Stimulated activated CD8-positive, alpha-beta memory T cell treated with anti-CD3 and anti-CD28 coated beads, Interleukin-15, amount 100 ng/mL, for 48 hours (primary cell): Measurements from ENCODE around the gene EFCAB12.

Experiments used
- DNase-seq, 2 donors: peaks; one replicate each; pipeline ENCODE4 v3.0.0-alpha.2; 2020; ENCODE audit warnings: low read depth in 2 of 2

The EFCAB12 gene

GRCh38 chr3:129445471-129445870 lies 17.0 kb upstream of the EFCAB12 start:
- DNase-seq = no peak

- no peak for DNase-seq
These were observed 14.5 kb upstream of the EFCAB12 start for GRCh38 chr3:129442947-129443346.

- DNase-seq = no peak
These were observed 14.1 kb upstream of the EFCAB12 start for GRCh38 chr3:129442486-129442885.

GRCh38 chr3:129441782-129442181 lies 13.3 kb upstream of the EFCAB12 start:
- DNase-seq = no peak

GRCh38 chr3:129441215-129441614 lies 12.8 kb upstream of the EFCAB12 start:
- DNase-seq = no peak

- DNase-seq = no peak
These were observed 12.3 kb upstream of the EFCAB12 start for GRCh38 chr3:129440618-129441190.

- peak; percentile 98 to 99 for DNase-seq
These were observed 11.6 kb upstream of the EFCAB12 start, which contains the start of the genes IFT122 and MBD4 for GRCh38 chr3:129439817-129440617. Gene IFT122, plus strand, starts transcription at chr3:129440224. Its CDS starts 107 bp downstream, at chr3:129440331. Gene MBD4, minus strand, starts transcription at chr3:129439948. Its CDS starts 115 bp downstream, at chr3:129439833.

GRCh38 chr3:129439226-129439816 lies 10.9 kb upstream of the EFCAB12 start:
- peak in 1 of 2 donors; percentile 22 for DNase-seq

GRCh38 chr3:129435367-129435766 lies 6.9 kb upstream of the EFCAB12 start:
- DNase-seq = no peak

- no peak for DNase-seq
These were observed 5.7 kb upstream of the EFCAB12 start for GRCh38 chr3:129434140-129434539.

- no peak for DNase-seq
These were observed 5.1 kb upstream of the EFCAB12 start for GRCh38 chr3:129433565-129433964.

- no peak for DNase-seq
These were observed 4.2 kb upstream of the EFCAB12 start for GRCh38 chr3:129432671-129433070.

GRCh38 chr3:129432036-129432435 lies 3.6 kb upstream of the EFCAB12 start:
- DNase-seq = no peak

GRCh38 chr3:129429602-129430001 lies 1.2 kb upstream of the EFCAB12 start:
- no peak for DNase-seq

GRCh38 chr3:129429080-129429451 lies 630 bp upstream of the EFCAB12 start:
- DNase-seq = no peak

GRCh38 chr3:129428007-129428375 lies 445 bp downstream of the EFCAB12 start:
- no peak for DNase-seq

GRCh38 chr3:129425619-129426018 lies 2.8 kb downstream of the EFCAB12 start:
- DNase-seq = no peak

GRCh38 chr3:129425213-129425612 lies 3.2 kb downstream of the EFCAB12 start:
- DNase-seq = no peak

GRCh38 chr3:129424185-129424841 lies 4.1 kb downstream of the EFCAB12 start:
- DNase-seq = no peak

- DNase-seq = no peak
These were observed 5.5 kb downstream of the EFCAB12 start for GRCh38 chr3:129422897-129423296.

GRCh38 chr3:129421988-129422745 lies 6.3 kb downstream of the EFCAB12 start:
- DNase-seq = no peak
